ENCODE data around the gene MALRD1.

The MALRD1 gene

DNA sequence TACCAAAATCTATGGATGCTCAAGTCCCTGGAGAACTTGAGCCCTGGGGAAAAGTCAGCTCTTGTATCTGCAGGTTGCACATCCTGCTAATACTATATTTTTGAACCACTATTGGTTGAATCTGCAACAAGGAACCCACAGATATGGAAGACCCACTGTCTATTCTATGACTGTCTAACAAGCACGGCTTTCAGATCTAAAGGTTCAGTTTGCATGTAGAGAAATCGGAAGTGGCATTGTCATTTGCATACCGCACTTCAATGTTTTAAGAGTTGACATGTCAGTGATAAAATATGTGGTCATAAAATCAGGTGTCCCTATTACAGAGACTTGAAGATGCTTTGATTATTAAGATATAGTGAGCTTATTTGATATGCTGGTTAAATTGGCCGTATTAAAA lies 95.6 kb downstream of the MALRD1 start:
- ATAC-seq (replicated peaks), result no peak
- no peak overlapping the region for H3K27ac Mint-ChIP-seq
- H3K4me1 Mint-ChIP-seq, result no peaks in the 10 kb centered on the region
- no peaks in the 10 kb centered on the region for H3K27me3 Mint-ChIP-seq
- H3K4me3 Mint-ChIP-seq, result no peak overlapping the region
- no peak for DNase-seq
- H3K9me3 Mint-ChIP-seq, result peaks cover 8 to 13% of the 10 kb centered on the region in 2 donors
- H3K36me3 Mint-ChIP-seq, result no peaks in the 10 kb centered on the region

DNA sequence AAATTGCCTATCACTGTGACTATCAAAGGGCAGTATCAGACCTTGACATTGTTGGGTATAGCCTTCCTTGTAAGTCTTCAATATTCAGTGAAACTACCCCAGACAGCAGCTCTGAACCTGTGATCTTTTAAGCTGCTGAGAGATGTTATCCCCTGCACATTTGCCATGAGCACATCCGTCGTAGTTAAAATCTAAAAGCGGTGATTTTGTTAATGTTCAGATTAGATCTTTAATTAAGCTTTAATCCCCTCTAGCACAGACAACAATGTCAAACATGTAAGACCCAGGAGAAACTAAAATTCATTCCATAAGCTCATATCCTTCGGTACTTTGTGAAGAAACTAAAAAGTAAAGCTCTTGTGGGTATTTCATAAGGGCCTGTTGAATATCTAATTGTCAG lies 105.8 kb downstream of the MALRD1 start:
- no peaks in the 10 kb centered on the region for H3K4me1 Mint-ChIP-seq
- peaks cover 0 to 2% of the 10 kb centered on the region in 2 donors for H3K9me3 Mint-ChIP-seq
- DNase-seq (no peak), ATAC-seq (replicated peaks) (no peak)
- H3K36me3 Mint-ChIP-seq, result no peaks in the 10 kb centered on the region
- no peaks in the 10 kb centered on the region for H3K27me3 Mint-ChIP-seq
- H3K27ac Mint-ChIP-seq, result no peak overlapping the region
- H3K4me3 Mint-ChIP-seq, result no peak overlapping the region

DNA sequence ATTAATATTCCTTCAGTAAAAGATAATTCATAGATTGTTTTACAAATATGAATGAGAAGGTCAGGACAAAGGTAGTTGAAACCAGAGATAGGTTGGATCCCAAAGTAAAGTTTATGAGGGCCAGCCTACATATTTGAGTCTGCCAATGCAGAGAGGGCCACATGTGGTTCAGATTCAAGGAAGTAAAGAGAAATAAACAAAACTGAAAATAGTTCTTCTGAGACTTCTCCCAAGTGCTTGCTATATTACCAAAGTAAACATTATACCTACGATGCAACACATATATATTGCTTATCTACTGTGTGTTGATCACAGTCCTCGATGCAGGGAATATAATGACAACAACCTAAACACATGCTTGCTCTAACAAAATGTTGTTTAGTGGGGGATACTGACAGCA lies 109.8 kb downstream of the MALRD1 start:
- Mint-ChIP-seq H3K27me3 (no peaks in the 10 kb centered on the region), H3K36me3 (no peaks in the 10 kb centered on the region), H3K4me1 (no peaks in the 10 kb centered on the region), H3K27ac (no peak overlapping the region), H3K9me3 (peaks cover 0 to 2% of the 10 kb centered on the region in 2 donors), H3K4me3 (no peak overlapping the region)
- DNase-seq, result no peak
- ATAC-seq (replicated peaks), result no peak

GRCh38 chr10:19158870-19159269 lies 110.3 kb downstream of the MALRD1 start:
- Mint-ChIP-seq H3K9me3 (peaks cover 0 to 2% of the 10 kb centered on the region in 2 donors), H3K4me3 (no peak overlapping the region), H3K27ac (no peak overlapping the region), H3K36me3 (no peaks in the 10 kb centered on the region), H3K27me3 (no peaks in the 10 kb centered on the region), H3K4me1 (no peaks in the 10 kb centered on the region)
- ATAC-seq (replicated peaks), result no peak
- DNase-seq, result no peak

DNA sequence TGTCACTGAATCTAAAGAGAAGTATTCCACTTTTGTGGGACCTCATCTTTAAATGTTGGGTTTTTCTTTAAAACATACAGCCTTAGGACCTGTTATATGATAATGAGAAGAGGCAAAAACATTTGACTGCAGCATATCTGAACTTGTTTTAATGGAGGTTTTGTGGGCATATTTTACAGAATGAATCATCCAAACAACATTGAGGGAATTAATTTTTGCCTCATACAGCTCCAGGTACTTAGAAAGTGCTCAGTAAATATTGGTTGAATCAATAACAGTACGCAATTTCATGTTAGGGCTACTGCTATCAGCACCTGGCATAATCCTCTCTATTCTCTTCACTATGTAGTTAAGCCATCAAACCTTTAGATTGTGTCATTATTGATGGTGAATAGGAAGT lies 115.9 kb downstream of the MALRD1 start:
- H3K4me1 Mint-ChIP-seq, result no peaks in the 10 kb centered on the region
- no peaks in the 10 kb centered on the region for H3K36me3 Mint-ChIP-seq
- no peak for ATAC-seq (replicated peaks)

GRCh38 chr10:19168584-19168983 lies 120.0 kb downstream of the MALRD1 start:
- Mint-ChIP-seq H3K36me3 (no peaks in the 10 kb centered on the region), H3K27ac (no peak overlapping the region), H3K9me3 (peaks cover 0 to 2% of the 10 kb centered on the region in 2 donors), H3K4me3 (no peak overlapping the region), H3K27me3 (no peaks in the 10 kb centered on the region), H3K4me1 (no peaks in the 10 kb centered on the region)
- ATAC-seq (replicated peaks) (no peak), DNase-seq (no peak)

More for the DNA sequence above, 115.9 kb downstream of the MALRD1 start:
- H3K27ac Mint-ChIP-seq, result no peak overlapping the region
- DNase-seq, result no peak
- peaks cover 0 to 2% of the 10 kb centered on the region in 2 donors for H3K9me3 Mint-ChIP-seq
- no peaks in the 10 kb centered on the region for H3K27me3 Mint-ChIP-seq
- no peak overlapping the region for H3K4me3 Mint-ChIP-seq

GRCh38 chr10:19169041-19169440 lies 120.4 kb downstream of the MALRD1 start:
- DNase-seq, result no peak
- H3K36me3 Mint-ChIP-seq, result no peaks in the 10 kb centered on the region
- no peaks in the 10 kb centered on the region for H3K27me3 Mint-ChIP-seq
- no peak for ATAC-seq (replicated peaks)
- H3K4me3 Mint-ChIP-seq, result no peak overlapping the region
- no peak overlapping the region for H3K27ac Mint-ChIP-seq
- peaks cover 0 to 2% of the 10 kb centered on the region in 2 donors for H3K9me3 Mint-ChIP-seq
- H3K4me1 Mint-ChIP-seq, result no peaks in the 10 kb centered on the region

GRCh38 chr10:19169684-19170083 lies 121.1 kb downstream of the MALRD1 start:
- Mint-ChIP-seq H3K27ac (no peak overlapping the region), H3K4me1 (no peaks in the 10 kb centered on the region), H3K9me3 (peaks cover 0 to 2% of the 10 kb centered on the region in 2 donors), H3K27me3 (no peaks in the 10 kb centered on the region), H3K36me3 (no peaks in the 10 kb centered on the region), H3K4me3 (no peak overlapping the region)
- no peak for DNase-seq
- ATAC-seq (replicated peaks), result no peak

DNA sequence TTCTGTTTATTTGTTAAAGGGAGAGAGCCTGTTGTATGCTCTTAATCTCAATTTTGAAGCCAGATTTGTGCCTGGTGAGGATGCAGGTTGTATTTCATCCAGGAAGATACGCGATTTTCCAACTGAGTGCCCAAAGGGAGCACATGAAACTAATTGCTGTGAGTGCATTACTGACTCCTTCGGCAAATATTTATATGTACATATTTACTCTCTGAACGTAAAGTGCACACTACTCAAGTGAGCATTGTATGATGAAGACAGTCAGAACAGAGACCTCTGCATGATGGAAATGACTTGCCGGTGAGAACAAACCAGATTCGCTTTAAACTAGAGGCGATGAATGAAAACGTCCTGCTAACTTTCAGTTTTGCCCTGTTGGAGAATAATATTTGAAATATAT lies 130.1 kb downstream of the MALRD1 start:
- DNase-seq, result no peak
- H3K4me1 Mint-ChIP-seq, result no peaks in the 10 kb centered on the region
- no peaks in the 10 kb centered on the region for H3K36me3 Mint-ChIP-seq
- ATAC-seq (replicated peaks), result no peak
- no peak overlapping the region for H3K4me3 Mint-ChIP-seq
- no peaks in the 10 kb centered on the region for H3K27me3 Mint-ChIP-seq
- H3K27ac Mint-ChIP-seq, result no peak overlapping the region
- H3K9me3 Mint-ChIP-seq, result no peaks in the 10 kb centered on the region

- no peak overlapping the region for H3K4me3 Mint-ChIP-seq
- H3K9me3 Mint-ChIP-seq, result peaks cover 4 to 5% of the 10 kb centered on the region in 2 donors
- no peaks in the 10 kb centered on the region for H3K4me1 Mint-ChIP-seq
- H3K36me3 Mint-ChIP-seq, result no peaks in the 10 kb centered on the region
- no peak for ATAC-seq (replicated peaks)
- H3K27ac Mint-ChIP-seq, result no peak overlapping the region
- DNase-seq, result no peak
- H3K27me3 Mint-ChIP-seq, result no peaks in the 10 kb centered on the region
Observed at GRCh38 chr10:19184891-19185290, 136.3 kb downstream of the MALRD1 start.

DNA sequence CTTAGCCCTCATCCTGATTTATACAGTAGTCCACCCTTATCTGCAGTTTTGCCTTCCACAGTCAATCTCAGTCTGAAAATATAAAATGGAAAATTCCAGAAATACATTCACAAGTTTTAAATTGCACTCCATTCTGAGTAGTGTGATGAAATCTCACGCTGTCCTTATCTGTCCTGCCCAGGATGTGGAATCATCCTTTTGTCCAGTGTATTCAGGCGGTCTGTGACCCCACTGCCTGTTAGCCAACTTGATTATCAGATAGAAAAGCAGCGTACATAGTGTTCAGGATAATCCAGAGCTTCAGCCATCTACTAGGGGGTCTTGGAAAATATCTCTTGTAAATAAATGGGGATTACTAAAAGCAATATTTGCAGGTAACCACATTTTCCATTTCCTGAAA lies 146.3 kb downstream of the MALRD1 start:
- H3K4me1 Mint-ChIP-seq, result no peaks in the 10 kb centered on the region
- H3K36me3 Mint-ChIP-seq, result no peaks in the 10 kb centered on the region
- no peak overlapping the region for H3K4me3 Mint-ChIP-seq
- ATAC-seq (replicated peaks) (no peak), DNase-seq (no peak)
- H3K27ac Mint-ChIP-seq, result no peak overlapping the region
- no peaks in the 10 kb centered on the region for H3K27me3 Mint-ChIP-seq
- H3K9me3 Mint-ChIP-seq, result peaks cover 0 to 4% of the 10 kb centered on the region in 2 donors

DNA sequence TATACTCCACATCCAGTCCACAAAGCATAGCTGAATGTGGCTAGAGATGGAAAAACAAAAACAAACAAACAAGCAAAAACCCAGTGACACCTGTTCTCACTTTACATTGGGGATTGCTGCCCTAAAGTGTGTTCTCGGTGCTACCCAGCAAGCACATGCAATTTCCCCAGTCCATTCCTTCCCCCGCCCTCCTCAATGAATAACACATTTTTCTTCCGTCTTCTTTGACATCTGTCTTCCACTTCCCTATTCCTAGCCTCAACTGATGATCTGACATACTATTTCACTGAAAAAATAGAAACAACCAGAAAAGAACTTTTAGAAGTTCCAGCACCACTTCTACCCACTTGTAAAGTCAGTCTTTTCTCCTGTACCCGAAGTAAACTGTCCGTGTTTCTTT lies 147.1 kb downstream of the MALRD1 start:
- Mint-ChIP-seq H3K27me3 (no peaks in the 10 kb centered on the region), H3K4me3 (no peak overlapping the region), H3K9me3 (peaks cover 0 to 1% of the 10 kb centered on the region in 2 donors), H3K27ac (no peak overlapping the region), H3K36me3 (no peaks in the 10 kb centered on the region), H3K4me1 (no peaks in the 10 kb centered on the region)
- ATAC-seq (replicated peaks) (no peak), DNase-seq (no peak)

- Mint-ChIP-seq H3K4me3 (no peak overlapping the region), H3K9me3 (peaks cover 0 to 1% of the 10 kb centered on the region in 2 donors), H3K27ac (no peak overlapping the region), H3K27me3 (no peaks in the 10 kb centered on the region), H3K4me1 (no peaks in the 10 kb centered on the region), H3K36me3 (no peaks in the 10 kb centered on the region)
- ATAC-seq (replicated peaks), result no peak
- no peak for DNase-seq
Observed at GRCh38 chr10:19200211-19200610, 151.6 kb downstream of the MALRD1 start.

GRCh38 chr10:19204246-19204917 lies 155.8 kb downstream of the MALRD1 start:
- no peak for DNase-seq
- no peaks in the 10 kb centered on the region for H3K27me3 Mint-ChIP-seq
- no peak for ATAC-seq (replicated peaks)
- H3K27ac Mint-ChIP-seq, result no peak overlapping the region
- no peaks in the 10 kb centered on the region for H3K36me3 Mint-ChIP-seq
- no peak overlapping the region for H3K4me3 Mint-ChIP-seq
- peaks cover 0 to 1% of the 10 kb centered on the region in 2 donors for H3K9me3 Mint-ChIP-seq
- H3K4me1 Mint-ChIP-seq, result no peaks in the 10 kb centered on the region

GRCh38 chr10:19209319-19209718 lies 160.7 kb downstream of the MALRD1 start:
- Mint-ChIP-seq H3K27ac (no peak overlapping the region), H3K4me1 (no peaks in the 10 kb centered on the region), H3K36me3 (no peaks in the 10 kb centered on the region), H3K9me3 (peaks cover 0 to 4% of the 10 kb centered on the region in 2 donors), H3K27me3 (no peaks in the 10 kb centered on the region), H3K4me3 (no peak overlapping the region)
- DNase-seq (no peak), ATAC-seq (replicated peaks) (no peak)

- no peak for DNase-seq
- no peak for ATAC-seq (replicated peaks)
- H3K27ac Mint-ChIP-seq, result no peak overlapping the region
Observed at GRCh38 chr10:19212590-19212989, 164.0 kb downstream of the MALRD1 start.

More at GRCh38 chr10:19212590-19212989, 164.0 kb downstream of the MALRD1 start:
- no peaks in the 10 kb centered on the region for H3K4me1 Mint-ChIP-seq
- no peaks in the 10 kb centered on the region for H3K36me3 Mint-ChIP-seq
- no peaks in the 10 kb centered on the region for H3K27me3 Mint-ChIP-seq
- peaks cover 0 to 10% of the 10 kb centered on the region in 2 donors for H3K9me3 Mint-ChIP-seq
- H3K4me3 Mint-ChIP-seq, result no peak overlapping the region

Data from stimulated activated naive B cell treated with anti-CD40 and anti-IgM and Interleukin-4, amounts not matched to agents 10 μg/mL and 1 μg/mL and 100 μg/mL, for 72 hours (primary cell).